Stimulated activated naive B cell treated with anti-CD40 and anti-IgM and Interleukin-4, amounts not matched to agents 10 μg/mL and 1 μg/mL and 100 μg/mL, for 72 hours (primary cell): Measurements from ENCODE around the gene BTAF1.
A peak's percentile ranks its signal among the peaks of the same experiment; 100 is the strongest.
"Not testable (repeated sequence)": the region's sequence is repeated elsewhere in the genome, so short reads cannot be mapped to it uniquely, and the experiment has no call there.

Source experiments
- ATAC-seq, 2 donors: fragments of 150-1000 bp; cut with Tn5 transposase; replicated peaks; 2 replicates each; pipeline ENCODE4 v1.10.0; 2021; ENCODE audit warnings: moderate library complexity in 1 of 2
- DNase-seq: peaks from one replicate; pipeline ENCODE4 v3.0.0; 2021
- H3K27ac Mint-ChIP-seq: one replicate; pipeline ENCODE4 v1.8.0; 2022; ENCODE audit warnings: mild to moderate bottlenecking, mixed read lengths
- H3K27me3 Mint-ChIP-seq, 2 donors: one replicate each; pipeline ENCODE4 v1.8.0; 2022; ENCODE audit warnings: mixed read lengths in 2 of 2
- H3K36me3 Mint-ChIP-seq, 2 donors: one replicate each; pipeline ENCODE4 v1.8.0; 2022; ENCODE audit warnings: mixed read lengths in 2 of 2, mild to moderate bottlenecking in 1 of 2
- H3K4me1 Mint-ChIP-seq, 2 donors: one replicate each; pipeline ENCODE4 v1.8.0; 2022; ENCODE audit warnings: mixed read lengths in 2 of 2, mild to moderate bottlenecking in 1 of 2
- H3K4me3 Mint-ChIP-seq, 2 donors: one replicate each; pipeline ENCODE4 v1.8.0; 2022; ENCODE audit warnings: mild to moderate bottlenecking in 2 of 2, mixed read lengths in 2 of 2, moderate library complexity in 1 of 2
- H3K9me3 Mint-ChIP-seq, 2 donors: one replicate each; pipeline ENCODE4 v1.8.0; 2022; ENCODE audit warnings: mixed read lengths in 2 of 2, mild to moderate bottlenecking in 1 of 2

BTAF1 gene

DNA sequence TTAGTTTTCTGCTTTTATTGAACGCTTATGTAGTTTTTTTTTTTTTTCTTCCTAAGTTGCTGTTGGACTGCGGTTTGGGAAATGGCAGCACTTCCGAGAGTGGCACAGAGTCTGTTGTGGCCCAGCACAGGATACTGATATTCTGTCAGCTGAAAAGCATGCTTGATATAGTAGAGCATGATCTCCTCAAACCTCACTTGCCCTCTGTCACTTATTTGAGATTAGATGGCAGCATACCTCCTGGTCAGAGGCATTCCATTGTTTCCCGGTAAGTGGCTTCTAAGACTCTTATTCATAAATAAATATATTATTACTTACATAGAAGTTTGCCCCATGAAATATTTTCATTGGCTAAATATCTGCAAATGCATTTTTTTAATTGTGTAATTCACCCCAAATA lies 101.1 kb downstream of the BTAF1 start:
- no peak for ATAC-seq
- H3K27me3 Mint-ChIP-seq, result no peaks in the 10 kb centered on the region
- no peaks in the 10 kb centered on the region for H3K4me1 Mint-ChIP-seq
- peaks cover 28 to 40% of the 10 kb centered on the region in 2 donors for H3K36me3 Mint-ChIP-seq
- no peak overlapping the region for H3K27ac Mint-ChIP-seq
- no peak for DNase-seq
- H3K9me3 Mint-ChIP-seq, result no peaks in the 10 kb centered on the region
- H3K4me3 Mint-ChIP-seq, result no peak overlapping the region

DNA sequence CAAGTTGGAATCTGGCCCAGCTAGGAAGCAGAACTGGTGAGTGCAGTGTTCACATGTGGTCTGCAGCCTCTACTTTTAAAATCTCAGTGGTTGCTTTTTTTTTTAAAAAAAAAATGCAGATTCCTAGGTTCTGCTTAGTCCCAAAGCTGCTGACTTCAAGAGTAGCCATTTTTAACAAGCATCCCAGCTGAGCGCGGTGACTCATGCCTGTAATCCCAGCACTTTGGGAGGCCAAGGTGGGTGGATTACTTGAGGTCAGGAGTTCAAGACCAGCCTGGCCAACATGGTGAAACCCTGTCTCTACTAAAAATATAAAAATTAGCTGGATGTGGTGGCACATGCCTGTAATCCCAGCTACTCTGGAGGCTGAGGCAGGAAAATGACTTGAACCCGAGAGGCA lies 101.8 kb downstream of the BTAF1 start:
- H3K36me3 Mint-ChIP-seq, result peaks cover 26 to 38% of the 10 kb centered on the region in 2 donors
- not testable (repeated sequence) for H3K27me3 Mint-ChIP-seq, H3K4me3 Mint-ChIP-seq, H3K27ac Mint-ChIP-seq, DNase-seq, H3K4me1 Mint-ChIP-seq, ATAC-seq, H3K9me3 Mint-ChIP-seq

DNA sequence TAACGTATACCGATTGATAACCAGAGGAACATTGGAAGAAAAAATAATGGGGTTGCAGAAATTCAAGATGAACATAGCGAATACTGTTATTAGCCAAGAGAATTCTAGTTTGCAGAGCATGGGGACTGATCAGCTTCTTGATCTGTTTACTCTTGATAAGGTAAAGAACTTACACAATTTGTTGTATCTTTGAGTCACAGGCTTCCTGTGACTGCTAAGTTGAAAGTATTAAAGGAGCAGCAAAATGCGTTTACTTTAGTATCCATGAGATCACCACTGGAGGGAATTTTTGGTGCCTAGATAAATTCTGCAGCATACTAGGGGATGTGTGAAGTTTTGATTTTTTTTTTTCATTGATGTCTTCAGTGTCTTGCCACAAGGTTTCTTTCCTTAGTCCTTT lies 103.6 kb downstream of the BTAF1 start:
- Mint-ChIP-seq H3K4me1 (no peaks in the 10 kb centered on the region), H3K27me3 (no peaks in the 10 kb centered on the region), H3K36me3 (peaks cover 31 to 33% of the 10 kb centered on the region in 2 donors), H3K9me3 (no peaks in the 10 kb centered on the region), H3K27ac (no peak overlapping the region), H3K4me3 (no peak overlapping the region)
- ATAC-seq (no peak), DNase-seq (no peak)

DNA sequence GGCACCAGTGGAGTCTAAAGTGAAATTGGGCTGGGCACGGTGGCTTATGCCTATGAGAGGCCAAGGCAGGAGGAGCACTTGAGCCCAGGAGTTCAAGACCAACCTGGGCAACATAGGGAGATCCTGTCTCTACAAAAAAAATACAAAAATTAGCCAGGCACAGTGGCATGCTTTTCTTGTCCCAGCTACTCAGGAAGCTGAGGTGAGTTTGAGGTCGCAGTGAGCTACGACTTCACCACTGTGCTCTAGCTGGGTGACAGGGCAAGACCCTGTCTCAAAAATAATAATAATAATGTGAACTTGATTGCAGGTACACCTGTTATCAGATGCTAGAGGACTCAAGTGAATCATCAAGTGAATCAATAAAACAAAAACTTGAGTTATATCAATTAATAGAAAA lies 108.0 kb downstream of the BTAF1 start:
- no peak overlapping the region for H3K4me3 Mint-ChIP-seq
- H3K27me3 Mint-ChIP-seq, result no peaks in the 10 kb centered on the region
- no peak overlapping the region for H3K27ac Mint-ChIP-seq
- peaks cover 0 to 2% of the 10 kb centered on the region in 2 donors for H3K9me3 Mint-ChIP-seq
- DNase-seq (no peak), ATAC-seq (no peak)
- H3K4me1 Mint-ChIP-seq, result no peaks in the 10 kb centered on the region
- peaks cover 54 to 58% of the 10 kb centered on the region in 2 donors for H3K36me3 Mint-ChIP-seq

DNA sequence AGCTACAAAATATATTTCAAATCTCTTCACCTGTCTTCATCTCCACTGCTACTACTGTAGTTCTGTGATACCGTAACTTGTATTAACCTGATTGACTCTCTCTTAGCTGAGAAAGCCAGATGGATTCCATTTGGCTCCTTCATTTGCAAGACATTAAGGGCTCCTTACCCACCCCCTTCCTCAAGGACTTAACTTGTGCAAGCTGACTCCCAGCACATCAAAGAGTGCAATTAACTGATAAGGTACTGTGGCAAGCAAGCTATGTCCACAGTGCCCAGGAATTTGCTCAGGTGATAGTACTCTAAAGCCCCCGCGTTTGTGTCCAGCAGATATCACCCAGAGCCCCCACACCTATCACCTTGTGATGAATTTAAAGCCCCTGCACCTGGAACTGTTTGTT lies 109.5 kb downstream of the BTAF1 start:
- H3K36me3 Mint-ChIP-seq, result peaks cover 45 to 54% of the 10 kb centered on the region in 2 donors

DNA sequence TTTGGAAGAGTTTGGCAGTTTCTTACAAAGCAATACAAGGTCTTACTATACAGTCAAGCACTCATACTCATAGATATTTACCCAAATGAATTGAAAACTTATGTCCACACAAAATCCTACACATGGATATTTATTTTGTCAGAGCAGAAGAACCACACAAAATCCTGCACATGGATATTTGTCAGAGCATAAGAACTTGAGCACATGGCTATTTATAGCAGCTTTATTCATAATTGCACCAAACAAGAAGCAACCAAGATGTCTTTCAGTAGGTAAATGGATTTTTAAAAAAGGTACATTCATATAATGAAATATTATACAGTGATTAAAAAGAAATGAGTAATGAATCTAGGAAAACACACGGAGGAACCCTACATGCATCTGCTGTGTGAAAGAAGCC lies 115.4 kb downstream of the BTAF1 start:
- H3K4me1 Mint-ChIP-seq, result no peaks in the 10 kb centered on the region

More for the DNA sequence above, 109.5 kb downstream of the BTAF1 start:
- H3K27ac Mint-ChIP-seq, H3K27me3 Mint-ChIP-seq, H3K4me3 Mint-ChIP-seq, DNase-seq, H3K9me3 Mint-ChIP-seq, H3K4me1 Mint-ChIP-seq, ATAC-seq: not testable (repeated sequence)

DNA sequence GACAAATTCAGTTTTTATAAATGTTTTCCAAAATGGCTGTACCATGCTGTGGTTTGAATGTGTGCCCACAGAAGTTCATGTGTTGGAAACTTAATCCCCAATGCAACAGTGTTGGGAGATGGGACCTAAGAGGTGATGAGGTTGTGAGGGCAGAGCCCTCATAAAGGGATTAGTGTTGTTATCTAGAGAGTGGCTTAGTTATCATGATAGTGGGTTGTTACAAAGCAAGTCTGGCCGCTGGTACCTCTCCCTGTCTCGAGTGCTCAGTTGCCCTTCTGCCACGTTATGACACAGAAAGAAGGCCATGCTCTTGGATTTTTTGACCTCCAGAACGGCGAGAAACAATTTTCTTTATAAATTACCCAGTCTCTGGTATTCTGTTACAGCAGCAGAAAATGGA lies 119.0 kb downstream of the BTAF1 start:
- no peaks in the 10 kb centered on the region for H3K27me3 Mint-ChIP-seq
- no peak overlapping the region for H3K4me3 Mint-ChIP-seq
- DNase-seq, result no peak
- no peak for ATAC-seq
- no peaks in the 10 kb centered on the region for H3K9me3 Mint-ChIP-seq
- peaks cover 0 to 1% of the 10 kb centered on the region in 2 donors for H3K4me1 Mint-ChIP-seq
- H3K27ac Mint-ChIP-seq, result no peak overlapping the region
- peaks cover 2 to 15% of the 10 kb centered on the region in 2 donors for H3K36me3 Mint-ChIP-seq

More for the DNA sequence above, 115.4 kb downstream of the BTAF1 start:
- peaks cover 21 to 41% of the 10 kb centered on the region in 2 donors for H3K36me3 Mint-ChIP-seq
- DNase-seq, result no peak
- H3K27ac Mint-ChIP-seq, result no peak overlapping the region
- no peaks in the 10 kb centered on the region for H3K27me3 Mint-ChIP-seq
- ATAC-seq, result no peak
- no peaks in the 10 kb centered on the region for H3K9me3 Mint-ChIP-seq
- H3K4me3 Mint-ChIP-seq, result no peak overlapping the region

DNA sequence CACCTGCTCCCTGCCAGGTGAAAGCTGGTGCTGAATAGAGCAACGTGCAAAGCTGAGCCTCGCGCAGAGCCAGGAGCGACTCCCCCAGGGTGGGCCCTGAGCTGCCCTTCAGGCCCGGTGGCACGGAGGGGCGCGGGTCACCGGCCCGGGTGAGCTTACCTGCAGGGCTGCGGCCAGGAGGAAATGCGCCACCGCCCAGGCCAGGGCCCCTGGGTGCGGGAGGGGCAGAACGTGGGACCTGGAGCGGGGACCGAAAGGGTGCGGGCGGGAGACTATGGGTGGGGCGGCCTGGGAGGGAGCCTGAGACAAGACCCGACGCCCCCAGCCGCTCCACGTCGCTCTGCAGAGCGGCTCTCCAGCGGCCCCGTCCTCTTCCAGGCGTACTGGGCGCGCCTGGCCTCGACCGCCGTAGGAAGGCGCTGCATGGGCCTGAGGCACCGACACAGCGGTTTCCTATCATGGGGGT lies 122.1 kb downstream of the BTAF1 start:
- Mint-ChIP-seq H3K36me3 (peaks cover 1 to 14% of the 10 kb centered on the region in 2 donors), H3K27me3 (no peaks in the 10 kb centered on the region), H3K27ac (no peak overlapping the region), H3K4me1 (peaks cover 10 to 11% of the 10 kb centered on the region in 2 donors), H3K9me3 (no peaks in the 10 kb centered on the region), H3K4me3 (no peak overlapping the region)
- DNase-seq, result no peak
- ATAC-seq, result no peak

DNA sequence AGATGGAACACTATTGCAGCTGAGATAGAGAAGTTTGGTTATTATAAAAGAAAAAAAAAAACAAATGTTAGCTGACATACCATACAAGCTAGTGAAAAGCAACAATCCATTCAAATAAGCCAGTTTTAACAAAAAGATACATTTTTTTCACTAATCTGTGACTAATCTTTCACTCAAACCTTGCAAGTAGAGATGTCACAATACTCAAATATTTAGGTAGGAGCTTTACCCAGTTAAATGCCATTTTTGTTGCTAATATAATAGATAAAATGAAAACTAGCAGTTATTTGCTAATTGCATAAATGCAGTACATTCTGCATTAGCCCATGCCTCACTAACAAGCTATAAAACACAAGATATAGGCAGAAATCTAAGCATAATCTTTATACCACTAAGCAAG lies 123.6 kb downstream of the BTAF1 start:
- no peaks in the 10 kb centered on the region for H3K27me3 Mint-ChIP-seq
- no peak for DNase-seq
- H3K9me3 Mint-ChIP-seq, result no peaks in the 10 kb centered on the region
- no peak overlapping the region for H3K4me3 Mint-ChIP-seq
- H3K4me1 Mint-ChIP-seq, result peaks cover 10 to 11% of the 10 kb centered on the region in 2 donors
- no peak for ATAC-seq
- peaks cover 1 to 12% of the 10 kb centered on the region in 2 donors for H3K36me3 Mint-ChIP-seq
- H3K27ac Mint-ChIP-seq, result no peak overlapping the region

DNA sequence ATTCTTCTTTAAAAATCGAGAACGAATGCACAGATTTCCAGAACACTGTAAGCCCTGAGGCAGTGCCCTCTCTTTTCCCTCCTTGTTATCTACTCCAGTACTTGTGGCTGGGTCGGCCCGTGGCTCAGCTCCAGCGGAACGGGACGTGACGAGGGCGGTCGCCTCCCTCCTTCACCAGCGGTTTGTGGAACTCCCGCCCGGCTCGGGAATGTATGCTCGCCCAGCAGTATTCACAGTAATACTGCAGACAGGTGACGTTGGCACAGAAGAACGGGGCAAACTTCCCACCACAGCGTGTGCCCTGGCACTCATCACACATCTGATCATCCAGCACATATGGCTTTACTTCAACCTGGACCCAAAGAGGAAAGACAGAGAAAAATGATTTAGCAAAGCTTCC lies 128.5 kb downstream of the BTAF1 start:
- Mint-ChIP-seq H3K27me3 (no peaks in the 10 kb centered on the region), H3K27ac (no peak overlapping the region), H3K4me3 (no peak overlapping the region), H3K9me3 (no peaks in the 10 kb centered on the region), H3K36me3 (peaks cover 0 to 18% of the 10 kb centered on the region in 2 donors), H3K4me1 (peaks cover 13 to 15% of the 10 kb centered on the region in 2 donors)
- no peak for ATAC-seq
- DNase-seq, result no peak

DNA sequence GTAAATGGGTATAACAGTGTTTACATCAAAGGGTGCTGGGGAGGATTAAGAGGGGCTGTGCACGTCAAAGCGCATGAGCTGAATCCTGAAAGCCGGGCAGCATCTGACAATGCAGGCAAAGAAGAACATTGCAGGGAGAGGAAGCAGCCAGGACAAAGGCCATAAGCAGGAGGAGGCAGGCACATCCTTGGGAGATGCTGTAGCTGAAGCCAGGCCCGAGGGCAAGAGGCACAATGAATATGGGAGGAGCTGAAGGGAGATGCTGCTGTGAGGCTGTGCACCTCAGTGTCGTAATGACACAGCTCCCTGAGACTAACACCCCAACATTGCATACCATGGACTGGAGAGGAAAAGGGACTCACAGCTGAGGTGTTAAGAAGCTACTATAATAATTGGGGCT lies 129.2 kb downstream of the BTAF1 start:
- DNase-seq (no peak), ATAC-seq (no peak)
- Mint-ChIP-seq H3K4me3 (no peak overlapping the region), H3K27me3 (no peaks in the 10 kb centered on the region), H3K27ac (peak overlapping the region; percentile 38), H3K36me3 (peaks cover 0 to 18% of the 10 kb centered on the region in 2 donors), H3K9me3 (no peaks in the 10 kb centered on the region), H3K4me1 (peaks cover 11 to 12% of the 10 kb centered on the region in 2 donors)

DNA sequence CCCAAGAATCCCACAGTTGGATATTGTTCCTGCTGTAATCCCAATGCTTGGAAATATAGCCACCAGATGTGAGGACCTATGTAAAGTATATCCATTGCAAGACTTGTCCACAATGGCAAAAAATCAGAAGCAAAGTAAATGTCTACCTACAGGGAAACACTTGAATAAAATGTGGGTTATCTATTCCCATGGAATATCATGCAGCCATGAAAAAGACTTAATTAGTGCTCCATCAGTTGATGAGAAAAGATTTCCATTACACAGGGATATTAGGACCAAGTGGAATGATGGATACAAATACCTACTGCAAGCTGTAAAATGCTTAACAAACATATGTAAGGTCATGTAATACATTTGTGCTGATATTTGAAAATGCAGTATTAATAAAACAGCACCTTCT lies 131.2 kb downstream of the BTAF1 start:
- Mint-ChIP-seq H3K27ac (no peak overlapping the region), H3K4me3 (no peak overlapping the region), H3K9me3 (no peaks in the 10 kb centered on the region), H3K27me3 (no peaks in the 10 kb centered on the region), H3K4me1 (peaks cover 2 to 4% of the 10 kb centered on the region in 2 donors), H3K36me3 (peaks cover 0 to 18% of the 10 kb centered on the region in 2 donors)
- ATAC-seq, result no peak
- no peak for DNase-seq

DNA sequence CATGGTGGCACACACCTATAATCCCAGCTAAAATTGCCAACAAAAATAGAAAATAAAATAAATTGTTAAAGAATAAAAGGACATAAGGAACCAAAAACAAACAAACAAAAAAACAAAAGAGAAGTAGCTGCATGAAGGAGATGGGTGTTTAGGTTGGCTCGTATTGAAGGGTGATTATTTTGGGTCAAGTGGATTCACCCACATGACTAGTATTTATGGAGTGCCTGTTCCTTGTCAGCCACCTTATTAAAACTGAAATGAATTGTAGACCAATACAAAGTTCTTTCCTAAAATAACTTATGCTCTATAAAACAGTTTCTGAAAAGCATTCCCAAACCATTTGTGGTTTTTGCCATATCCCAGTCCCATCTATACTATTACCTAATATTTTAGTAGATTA lies 138.7 kb downstream of the BTAF1 start:
- no peaks in the 10 kb centered on the region for H3K4me1 Mint-ChIP-seq
- peaks cover 0 to 3% of the 10 kb centered on the region in 2 donors for H3K36me3 Mint-ChIP-seq
- no peak overlapping the region for H3K27ac Mint-ChIP-seq
- DNase-seq, result no peak
- no peaks in the 10 kb centered on the region for H3K27me3 Mint-ChIP-seq
- no peaks in the 10 kb centered on the region for H3K9me3 Mint-ChIP-seq
- ATAC-seq, result no peak
- no peak overlapping the region for H3K4me3 Mint-ChIP-seq

DNA sequence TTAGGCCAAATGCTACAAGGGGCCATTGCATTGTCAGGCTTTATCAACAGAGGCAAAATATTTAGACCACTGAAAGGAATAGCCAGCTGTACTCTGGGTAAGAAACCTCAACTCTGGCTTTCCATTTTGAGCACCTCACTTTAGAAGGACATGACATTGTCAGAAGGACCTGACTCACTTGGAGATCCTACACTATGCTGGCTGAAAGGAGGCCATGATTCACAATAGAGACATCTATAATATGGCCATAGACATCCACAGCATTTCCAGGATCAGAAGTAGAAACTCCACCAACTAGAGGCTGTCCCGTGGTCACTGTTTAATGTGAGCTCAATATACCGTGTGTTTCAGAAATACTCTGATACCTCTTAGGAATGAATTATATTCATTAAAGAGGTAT lies 140.9 kb downstream of the BTAF1 start:
- ATAC-seq (no peak), DNase-seq (no peak)
- Mint-ChIP-seq H3K9me3 (no peaks in the 10 kb centered on the region), H3K4me1 (no peaks in the 10 kb centered on the region), H3K27ac (no peak overlapping the region), H3K27me3 (no peaks in the 10 kb centered on the region), H3K4me3 (no peak overlapping the region), H3K36me3 (peaks cover 0 to 3% of the 10 kb centered on the region in 2 donors)

DNA sequence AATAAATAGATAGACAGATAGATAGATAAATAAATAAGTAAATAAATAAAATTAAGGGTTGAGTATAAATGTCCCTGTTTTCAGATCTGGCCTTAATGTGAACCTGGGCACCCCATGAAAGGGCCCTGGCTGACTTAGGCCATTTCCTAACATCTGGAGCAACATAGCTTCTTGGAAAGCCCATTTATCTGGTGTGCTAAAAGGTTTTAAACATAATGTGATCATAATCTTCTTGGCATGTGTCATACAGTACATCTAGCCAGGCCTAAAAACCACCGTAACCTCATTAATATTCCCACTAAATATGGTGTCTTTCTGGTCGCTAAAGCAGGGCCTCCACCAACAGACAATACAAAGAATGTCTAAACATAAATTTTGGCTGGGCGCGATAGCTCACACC lies 142.8 kb downstream of the BTAF1 start:
- no peaks in the 10 kb centered on the region for H3K9me3 Mint-ChIP-seq
- ATAC-seq, result no peak
- H3K36me3 Mint-ChIP-seq, result no peaks in the 10 kb centered on the region
- no peak overlapping the region for H3K4me3 Mint-ChIP-seq
- DNase-seq, result no peak
- no peaks in the 10 kb centered on the region for H3K4me1 Mint-ChIP-seq
- H3K27me3 Mint-ChIP-seq, result no peaks in the 10 kb centered on the region
- H3K27ac Mint-ChIP-seq, result no peak overlapping the region

DNA sequence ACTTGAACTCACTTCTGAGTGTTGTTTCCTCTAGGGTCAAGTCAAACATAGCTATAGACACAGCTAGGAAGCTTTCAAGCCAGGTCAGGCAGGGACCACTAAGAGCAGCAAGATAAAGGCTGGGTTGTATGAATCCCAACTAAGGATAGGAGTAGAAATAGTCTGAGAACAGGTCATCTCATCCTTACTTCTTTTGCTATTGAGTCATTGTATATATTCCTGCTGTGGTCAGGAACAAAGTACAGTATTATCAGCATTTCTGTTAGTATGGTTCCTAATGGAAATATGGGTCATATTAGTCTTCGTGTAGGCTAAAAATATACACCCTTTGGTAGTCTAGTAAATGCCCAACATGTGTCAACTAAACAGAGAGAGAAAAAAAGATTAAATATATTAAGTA lies 145.3 kb downstream of the BTAF1 start:
- H3K4me1 Mint-ChIP-seq, result no peaks in the 10 kb centered on the region
- no peaks in the 10 kb centered on the region for H3K9me3 Mint-ChIP-seq
- ATAC-seq (no peak), DNase-seq (no peak)
- H3K4me3 Mint-ChIP-seq, result no peak overlapping the region
- H3K27me3 Mint-ChIP-seq, result no peaks in the 10 kb centered on the region
- H3K27ac Mint-ChIP-seq, result no peak overlapping the region
- no peaks in the 10 kb centered on the region for H3K36me3 Mint-ChIP-seq
